CD8-positive, alpha-beta memory T cell (primary cell): ENCODE data around the gene NTRK3. TPM values are rescaled to one million over a fixed set of nuclear protein-coding genes. Genes with fewer than 3 reads are reported as not detected.

Experiments
- CTCF ChIA-PET: fragments of 350-600 bp; sonication (Branson Sonifier 250); formaldehyde crosslinking; loops from one replicate; lab custom pipeline; 2021; ENCODE audit warnings: antibody characterized with exemption; lab: Charles Lee
- POLR2A ChIA-PET: fragments of 350-600 bp; sonication (Branson Sonifier 250); formaldehyde crosslinking; loops from one replicate; lab custom pipeline; 2021; ENCODE audit warnings: antibody characterized with exemption; lab: Charles Lee
- DNase-seq, 5 donors: peaks; one replicate each; pipeline versions ENCODE4 v3.0.0 to v3.0.0-alpha.2; 2020 to 2022; ENCODE audit warnings: mixed read lengths in 1 of 5
- H3K27ac ChIP-seq: one replicate; pipeline ENCODE4 v1.7.0; 2013; ENCODE audit warnings: low read depth, mild to moderate bottlenecking, low read length, moderate library complexity
- H3K27me3 ChIP-seq: 2 replicates; pipeline ENCODE4 v1.7.0; 2013; ENCODE audit warnings: low read length, mild to moderate bottlenecking; ENCODE audit not compliant: insufficient read depth, poor library complexity, severe bottlenecking
- H3K36me3 ChIP-seq: 2 replicates; pipeline ENCODE4 v1.7.0; 2013; ENCODE audit warnings: mild to moderate bottlenecking, low read length, moderate library complexity; ENCODE audit not compliant: insufficient read depth
- H3K4me1 ChIP-seq: 2 replicates; pipeline ENCODE4 v1.7.0; 2013; ENCODE audit warnings: mild to moderate bottlenecking, low read length, moderate library complexity; ENCODE audit not compliant: insufficient read depth
- H3K4me3 ChIP-seq: 2 replicates; pipeline ENCODE4 v1.7.0; 2013; ENCODE audit warnings: mild to moderate bottlenecking, low read length
- H3K9me3 ChIP-seq: 2 replicates; pipeline ENCODE4 v1.7.0; 2013; ENCODE audit warnings: mild to moderate bottlenecking, low read length
- H3K27ac Mint-ChIP-seq, 8 donors: one replicate each; pipeline ENCODE4 v1.8.0; 2020 to 2021; ENCODE audit warnings: mixed read lengths in 8 of 8, mild to moderate bottlenecking in 6 of 8, inconsistent platforms in 3 of 8, moderate library complexity in 3 of 8
- H3K27me3 Mint-ChIP-seq, 2 donors: one replicate each; pipeline ENCODE4 v1.8.0; 2020 to 2021; ENCODE audit warnings: mixed read lengths in 2 of 2, mild to moderate bottlenecking in 1 of 2, moderate library complexity in 1 of 2
- H3K36me3 Mint-ChIP-seq, 3 donors: one replicate each; pipeline ENCODE4 v1.8.0; 2020 to 2021; ENCODE audit warnings: mixed read lengths in 3 of 3, inconsistent platforms in 1 of 3, mild to moderate bottlenecking in 1 of 3
- H3K4me1 Mint-ChIP-seq, 3 donors: one replicate each; pipeline ENCODE4 v1.8.0; 2020 to 2021; ENCODE audit warnings: mixed read lengths in 3 of 3, inconsistent platforms in 1 of 3, mild to moderate bottlenecking in 1 of 3
- H3K4me3 Mint-ChIP-seq, 7 donors: one replicate each; pipeline ENCODE4 v1.8.0; 2020 to 2021; ENCODE audit warnings: mixed read lengths in 7 of 7, mild to moderate bottlenecking in 6 of 7, moderate library complexity in 4 of 7, inconsistent platforms in 2 of 7
- H3K9me3 Mint-ChIP-seq, 5 donors: one replicate each; pipeline ENCODE4 v1.8.0; 2020 to 2022; ENCODE audit warnings: mixed read lengths in 5 of 5, mild to moderate bottlenecking in 3 of 5, moderate library complexity in 2 of 5, inconsistent platforms in 1 of 5
- polyA plus RNA-seq: library from polyadenylated mRNA; unstranded; fragments of 300-500 nt; fragmentation: Illumina TruSeq; gene quantifications from one replicate; pipeline ENCODE4 v1.2.3, GENCODE V29; 2021
- total RNA-seq, 2 experiments: library from RNA; stranded (reverse); gene quantifications; one replicate each; pipeline ENCODE4 v1.2.3, GENCODE V29; 2021

The NTRK3 gene
- total and polyA plus RNA-seq, 3 experiments from 2014 or later, result 0.26 to 0.29 TPM; not detected in 1

- Mint-ChIP-seq H3K4me1 (no peaks in the 10 kb centered on the region), H3K27ac (no peak overlapping the region), H3K36me3 (no peaks in the 10 kb centered on the region), H3K27me3 (peaks cover 3 to 11% of the 10 kb centered on the region in 2 donors), H3K4me3 (no peak overlapping the region), H3K9me3 (peaks cover 0 to 5% (median 0%) of the 10 kb centered on the region in 5 donors)
- no peaks in the 10 kb centered on the region for H3K27me3 ChIP-seq
- CTCF ChIA-PET, result no interaction called here
- no peaks in the 10 kb centered on the region for H3K36me3 ChIP-seq
- H3K4me3 ChIP-seq, result no peak overlapping the region
- no peaks in the 10 kb centered on the region for H3K9me3 ChIP-seq
- DNase-seq, result no peak
- POLR2A ChIA-PET, result no interaction called here
- H3K27ac ChIP-seq, result no peak overlapping the region
- H3K4me1 ChIP-seq, result no peaks in the 10 kb centered on the region
Observed at GRCh38 chr15:87896936-87897335, 359.6 kb downstream of the NTRK3 start.

GRCh38 chr15:87887177-87887576 is 369.4 kb downstream of the NTRK3 start:
- H3K4me3 Mint-ChIP-seq, result no peak overlapping the region
- H3K27me3 Mint-ChIP-seq, result peaks cover 0 to 2% of the 10 kb centered on the region in 2 donors
- H3K27ac Mint-ChIP-seq, result no peak overlapping the region

GRCh38 chr15:87881026-87881425 is 375.5 kb downstream of the NTRK3 start:
- Mint-ChIP-seq H3K27me3 (peaks cover 4 to 6% of the 10 kb centered on the region in 2 donors), H3K36me3 (no peaks in the 10 kb centered on the region), H3K4me3 (no peak overlapping the region), H3K4me1 (no peaks in the 10 kb centered on the region), H3K9me3 (peaks cover 0 to 8% (median 0%) of the 10 kb centered on the region in 5 donors), H3K27ac (no peak overlapping the region)
- H3K36me3 ChIP-seq, result no peaks in the 10 kb centered on the region
- no peaks in the 10 kb centered on the region for H3K27me3 ChIP-seq
- H3K4me3 ChIP-seq, result no peak overlapping the region
- CTCF ChIA-PET, result no interaction called here
- DNase-seq, result no peak
- H3K27ac ChIP-seq, result no peak overlapping the region
- no peaks in the 10 kb centered on the region for H3K9me3 ChIP-seq
- POLR2A ChIA-PET, result no interaction called here
- H3K4me1 ChIP-seq, result no peaks in the 10 kb centered on the region

More at GRCh38 chr15:87887177-87887576, 369.4 kb downstream of the NTRK3 start:
- DNase-seq, result no peak
- POLR2A ChIA-PET, result no interaction called here
- no peaks in the 10 kb centered on the region for H3K36me3 Mint-ChIP-seq
- no peak overlapping the region for H3K4me3 ChIP-seq
- no peaks in the 10 kb centered on the region for H3K9me3 ChIP-seq
- peaks cover 0 to 8% (median 0%) of the 10 kb centered on the region in 5 donors for H3K9me3 Mint-ChIP-seq
- H3K4me1 ChIP-seq, result no peaks in the 10 kb centered on the region
- CTCF ChIA-PET, result no interaction called here
- no peaks in the 10 kb centered on the region for H3K4me1 Mint-ChIP-seq
- no peaks in the 10 kb centered on the region for H3K27me3 ChIP-seq
- no peaks in the 10 kb centered on the region for H3K36me3 ChIP-seq
- no peak overlapping the region for H3K27ac ChIP-seq

- H3K4me1 Mint-ChIP-seq, result no peaks in the 10 kb centered on the region
- Histone ChIP-seq H3K4me3 (no peak overlapping the region), H3K9me3 (no peaks in the 10 kb centered on the region), H3K27ac (no peak overlapping the region), H3K36me3 (no peaks in the 10 kb centered on the region), H3K27me3 (no peaks in the 10 kb centered on the region), H3K4me1 (no peaks in the 10 kb centered on the region)
- no peaks in the 10 kb centered on the region for H3K36me3 Mint-ChIP-seq
- no peak overlapping the region for H3K27ac Mint-ChIP-seq
- H3K9me3 Mint-ChIP-seq, result peaks cover 0 to 6% (median 0%) of the 10 kb centered on the region in 5 donors
- CTCF ChIA-PET, result no interaction called here
- POLR2A ChIA-PET, result no interaction called here
- no peak for DNase-seq
- H3K4me3 Mint-ChIP-seq, result no peak overlapping the region
- peaks cover 4 to 6% of the 10 kb centered on the region in 2 donors for H3K27me3 Mint-ChIP-seq
Observed at GRCh38 chr15:87877822-87878542, 378.6 kb downstream of the NTRK3 start.

GRCh38 chr15:87877114-87877810 is 379.3 kb downstream of the NTRK3 start:
- Histone ChIP-seq H3K27me3 (no peaks in the 10 kb centered on the region), H3K4me3 (no peak overlapping the region), H3K9me3 (no peaks in the 10 kb centered on the region), H3K36me3 (no peaks in the 10 kb centered on the region), H3K4me1 (no peaks in the 10 kb centered on the region), H3K27ac (no peak overlapping the region)
- ChIA-PET CTCF (no interaction called here), POLR2A (no interaction called here)
- no peak for DNase-seq
- Mint-ChIP-seq H3K9me3 (peaks cover 0 to 6% (median 0%) of the 10 kb centered on the region in 5 donors), H3K4me1 (no peaks in the 10 kb centered on the region), H3K27me3 (peaks cover 4 to 6% of the 10 kb centered on the region in 2 donors), H3K4me3 (no peak overlapping the region), H3K27ac (no peak overlapping the region), H3K36me3 (no peaks in the 10 kb centered on the region)

- Histone ChIP-seq H3K36me3 (no peaks in the 10 kb centered on the region), H3K9me3 (no peaks in the 10 kb centered on the region), H3K27ac (no peak overlapping the region), H3K27me3 (no peaks in the 10 kb centered on the region), H3K4me3 (no peak overlapping the region), H3K4me1 (no peaks in the 10 kb centered on the region)
- ChIA-PET CTCF (no interaction called here), POLR2A (no interaction called here)
- no peak for DNase-seq
- H3K36me3 Mint-ChIP-seq, result no peaks in the 10 kb centered on the region
- H3K4me1 Mint-ChIP-seq, result no peaks in the 10 kb centered on the region
- peaks cover 0 to 6% (median 0%) of the 10 kb centered on the region in 5 donors for H3K9me3 Mint-ChIP-seq
- no peak overlapping the region for H3K4me3 Mint-ChIP-seq
- no peak overlapping the region for H3K27ac Mint-ChIP-seq
- peaks cover 2 to 4% of the 10 kb centered on the region in 2 donors for H3K27me3 Mint-ChIP-seq
Observed at GRCh38 chr15:87874896-87875711, 381.4 kb downstream of the NTRK3 start.

- H3K4me3 Mint-ChIP-seq, result no peak overlapping the region
- Histone ChIP-seq H3K36me3 (no peaks in the 10 kb centered on the region), H3K4me1 (no peaks in the 10 kb centered on the region), H3K27me3 (no peaks in the 10 kb centered on the region), H3K9me3 (no peaks in the 10 kb centered on the region), H3K27ac (no peak overlapping the region), H3K4me3 (no peak overlapping the region)
- ChIA-PET CTCF (no interaction called here), POLR2A (no interaction called here)
- peaks cover 0 to 2% of the 10 kb centered on the region in 2 donors for H3K27me3 Mint-ChIP-seq
- peaks cover 0 to 6% (median 0%) of the 10 kb centered on the region in 5 donors for H3K9me3 Mint-ChIP-seq
- H3K27ac Mint-ChIP-seq, result no peak overlapping the region
- H3K4me1 Mint-ChIP-seq, result no peaks in the 10 kb centered on the region
- H3K36me3 Mint-ChIP-seq, result no peaks in the 10 kb centered on the region
- DNase-seq, result no peak
Observed at GRCh38 chr15:87873516-87873915, 383.0 kb downstream of the NTRK3 start.
